ENCODE measurements around the gene SLC15A3.
A peak's percentile ranks its signal among the peaks of the same experiment; 100 is the strongest.

SLC15A3 gene

GRCh38 chr11:60927061-60927592 lies 24.8 kb downstream of the SLC15A3 start:
- DNase-seq = no peak

- no peak for DNase-seq
Measured at GRCh38 chr11:60926500-60926899, 25.5 kb downstream of the SLC15A3 start.

GRCh38 chr11:60925868-60926267 lies 26.1 kb downstream of the SLC15A3 start:
- DNase-seq = no peak

- no peak for DNase-seq
Measured at GRCh38 chr11:60924906-60925853, 26.8 kb downstream of the SLC15A3 start.

- DNase-seq = peak; percentile 35
Measured at GRCh38 chr11:60924110-60924905, 27.7 kb downstream of the SLC15A3 start, which contains the start of gene TMEM132A. TSS of gene TMEM132A (plus strand) at chr11:60924460. CDS start at chr11:60924634, 174 bp downstream.

- no peak for DNase-seq
Measured at GRCh38 chr11:60923800-60924109, 28.2 kb downstream of the SLC15A3 start.

- no peak for DNase-seq
Measured at GRCh38 chr11:60923326-60923725, 28.6 kb downstream of the SLC15A3 start.

- no peak for DNase-seq
Measured at GRCh38 chr11:60922906-60923305, 29.1 kb downstream of the SLC15A3 start.

- no peak for DNase-seq
Measured at GRCh38 chr11:60921777-60922335, 30.1 kb downstream of the SLC15A3 start.

GRCh38 chr11:60921259-60921658 lies 30.7 kb downstream of the SLC15A3 start:
- DNase-seq = no peak

GRCh38 chr11:60919956-60920355 lies 32.0 kb downstream of the SLC15A3 start:
- no peak for DNase-seq

GRCh38 chr11:60919320-60919719 lies 32.7 kb downstream of the SLC15A3 start:
- DNase-seq = no peak

GRCh38 chr11:60918939-60919265 lies 33.1 kb downstream of the SLC15A3 start:
- no peak for DNase-seq

GRCh38 chr11:60918251-60918938 lies 33.6 kb downstream of the SLC15A3 start:
- no peak for DNase-seq

- no peak for DNase-seq
Measured at GRCh38 chr11:60917267-60917666, 34.7 kb downstream of the SLC15A3 start.

- DNase-seq = no peak
Measured at GRCh38 chr11:60916669-60917206, 35.2 kb downstream of the SLC15A3 start.

GRCh38 chr11:60915248-60915914 lies 36.6 kb downstream of the SLC15A3 start:
- DNase-seq = peak; percentile 85

GRCh38 chr11:60914633-60915247 lies 37.2 kb downstream of the SLC15A3 start:
- DNase-seq = peak; percentile 53

- peak; percentile 89 for DNase-seq
Measured at GRCh38 chr11:60913793-60914632, 38.0 kb downstream of the SLC15A3 start, which contains the start of gene TMEM109. TSS of gene TMEM109 (plus strand) at chr11:60914158. CDS start at chr11:60919694, 5,536 bp downstream.

GRCh38 chr11:60912851-60913528 lies 39.0 kb downstream of the SLC15A3 start:
- no peak for DNase-seq

Data from RPMI8226 (cell line).